ENCODE measurements around the gene PRR5. TPM values are rescaled to one million over a fixed set of nuclear protein-coding genes. Genes with fewer than 3 reads are reported as not detected.

PRR5 gene
- total RNA-seq, 1 experiment from 2014 or later: 26.9 TPM

DNA sequence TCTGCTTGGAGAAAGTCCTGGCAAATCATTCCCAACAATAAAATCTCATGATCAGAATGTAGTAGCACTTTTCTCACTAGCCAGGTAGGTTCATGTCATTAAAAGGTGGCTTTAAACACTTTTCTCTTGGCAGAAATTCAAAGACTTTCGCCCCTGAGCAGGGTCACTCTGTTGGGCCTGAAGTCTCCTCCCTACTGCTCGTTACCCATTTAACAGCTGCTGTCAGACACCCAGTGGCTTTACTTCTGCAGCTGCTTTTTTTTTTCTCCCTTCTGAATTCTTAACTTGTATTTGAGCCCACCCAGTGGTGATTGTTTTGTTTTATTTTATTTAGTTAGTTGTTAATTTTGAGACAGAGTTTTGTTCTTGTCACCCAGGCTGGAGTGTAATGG lies 75.4 kb downstream of the PRR5 start:
- Histone ChIP-seq H3K9me3 (ENCODE audit: control insufficient read depth in 1 of 2, insufficient read depth in 1 of 2, low read depth in 1 of 2, low read length in 2 of 2) (no peaks in the 10 kb centered on the region), H3K9ac (ENCODE audit: low read length) (no peak overlapping the region), H3K27ac (ENCODE audit: low read depth, low read length) (no peak overlapping the region), H3K79me2 (ENCODE audit: insufficient read depth, low read length) (peaks cover 88% of the 10 kb centered on the region), H3K4me3 (replicated peaks in 1 of 2; ENCODE audit: low read depth in 1 of 2, low read length in 2 of 2) (no peak overlapping the region), H3K27me3 (ENCODE audit: insufficient read depth, low read length) (no peaks in the 10 kb centered on the region), H3K9me2 (ENCODE audit: insufficient read depth) (no peaks in the 10 kb centered on the region), H3K4me2 (ENCODE audit: low read length) (no peak overlapping the region), H3K4me1 (ENCODE audit: control insufficient read depth in 1 of 2, insufficient read depth in 2 of 2, low read length in 2 of 2) (no peaks in the 10 kb centered on the region; a peak in 1 of 4 replicates), H2AFZ (ENCODE audit: low read depth, low read length, poor library complexity, severe bottlenecking) (no peak overlapping the region), H4K20me1 (ENCODE audit: insufficient read depth) (no peaks in the 10 kb centered on the region; the same call in 1 of the 2 replicates), H3K36me3 (ENCODE audit: control insufficient read depth in 1 of 2, insufficient read depth in 2 of 2, low read length in 2 of 2) (no peaks in the 10 kb centered on the region)
- ChIA-PET CTCF (no interaction called here), POLR2A (no interaction called here), RAD21 (ENCODE audit: low non-redundant PET in 1 of 2, low total read pairs in 2 of 2, uncharacterized antibody in 2 of 2, unreplicated experiment in 2 of 2) (no interaction called here)
- TF ChIP-seq POLR2A (IDR thresholded peaks at IDR 0.05; ENCODE audit: borderline replicate concordance, extremely low read depth, insufficient read depth, insufficient read length) (no peak), SP1 (IDR thresholded peaks at IDR 0.05; ENCODE audit: low read depth) (no peak), CEBPB (IDR thresholded peaks at IDR 0.05; ENCODE audit: low read depth) (no peak), TCF7L2 (IDR thresholded peaks at IDR 0.05; ENCODE audit: borderline replicate concordance, extremely low read depth, insufficient read depth, insufficient read length) (no peak)
- ATAC-seq: no peak
- no peak for DNase-seq (ENCODE audit: low read depth, low spot score)
- no TSS peak for BruUV-seq (replicated peaks)
- intact Hi-C loops (cut with micrococcal nuclease): no loop called here

DNA sequence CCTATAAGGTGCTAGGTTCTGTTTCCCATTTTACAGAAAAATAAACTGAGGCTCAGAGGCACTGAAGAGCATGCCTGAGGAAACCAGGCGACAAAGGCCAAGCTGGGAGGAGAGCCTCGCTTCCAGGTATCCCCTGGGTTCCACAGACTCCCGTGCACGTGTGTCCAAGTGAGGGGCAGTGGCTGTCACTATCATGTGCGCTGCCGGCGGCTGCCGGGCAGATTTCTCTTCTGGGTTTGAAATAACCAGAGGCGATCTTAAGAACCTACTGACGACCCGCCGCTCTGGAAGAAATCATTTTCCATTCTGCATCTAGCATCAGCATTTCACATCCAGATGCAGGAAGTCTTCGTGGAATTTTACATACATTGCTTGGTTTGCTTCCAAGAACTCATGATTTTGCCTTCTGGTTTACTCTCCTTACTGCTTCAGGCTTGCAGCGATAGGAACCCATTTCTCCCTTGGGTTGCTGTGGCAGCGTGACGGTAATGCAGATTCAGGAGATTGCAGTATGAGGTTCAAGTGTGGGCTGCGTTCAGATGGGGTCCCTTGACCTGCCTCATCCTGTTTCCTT lies 79.0 kb downstream of the PRR5 start:
- Histone ChIP-seq H3K9me2 (ENCODE audit: insufficient read depth) (no peaks in the 10 kb centered on the region), H2AFZ (ENCODE audit: low read depth, low read length, poor library complexity, severe bottlenecking) (no peak overlapping the region), H3K36me3 (ENCODE audit: control insufficient read depth in 1 of 2, insufficient read depth in 2 of 2, low read length in 2 of 2) (no peaks in the 10 kb centered on the region; a peak in 1 of 4 replicates), H3K9ac (ENCODE audit: low read length) (no peak overlapping the region), H3K9me3 (ENCODE audit: control insufficient read depth in 1 of 2, insufficient read depth in 1 of 2, low read depth in 1 of 2, low read length in 2 of 2) (no peaks in the 10 kb centered on the region), H3K27me3 (ENCODE audit: insufficient read depth, low read length) (no peaks in the 10 kb centered on the region), H3K4me2 (ENCODE audit: low read length) (no peak overlapping the region), H3K27ac (ENCODE audit: low read depth, low read length) (no peak overlapping the region), H3K4me3 (replicated peaks in 1 of 2; ENCODE audit: low read depth in 1 of 2, low read length in 2 of 2) (no peak overlapping the region), H3K4me1 (ENCODE audit: control insufficient read depth in 1 of 2, insufficient read depth in 2 of 2, low read length in 2 of 2) (peaks cover 3 to 9% of the 10 kb centered on the region in 2 experiments; a peak in 1 of 4 replicates), H3K79me2 (ENCODE audit: insufficient read depth, low read length) (peaks cover 91% of the 10 kb centered on the region), H4K20me1 (ENCODE audit: insufficient read depth) (no peaks in the 10 kb centered on the region)
- no peak for DNase-seq (ENCODE audit: low read depth, low spot score)
- no peak for ATAC-seq
- intact Hi-C loops (cut with micrococcal nuclease): no loop called here
- BruUV-seq (replicated peaks): no TSS peak
- TF ChIP-seq POLR2A (IDR thresholded peaks at IDR 0.05; ENCODE audit: borderline replicate concordance, extremely low read depth, insufficient read depth, insufficient read length) (no peak), ZFX (IDR thresholded peaks at IDR 0.05) (no peak), FOSL1 (IDR thresholded peaks at IDR 0.05; ENCODE audit: low read depth) (no peak), EGR1 (IDR thresholded peaks at IDR 0.05; ENCODE audit: low read depth) (no peak), EZH2phosphoT487 (IDR thresholded peaks at IDR 0.05; ENCODE audit: borderline replicate concordance) (no peak)
- TF ChIP-seq, protein P1, sequence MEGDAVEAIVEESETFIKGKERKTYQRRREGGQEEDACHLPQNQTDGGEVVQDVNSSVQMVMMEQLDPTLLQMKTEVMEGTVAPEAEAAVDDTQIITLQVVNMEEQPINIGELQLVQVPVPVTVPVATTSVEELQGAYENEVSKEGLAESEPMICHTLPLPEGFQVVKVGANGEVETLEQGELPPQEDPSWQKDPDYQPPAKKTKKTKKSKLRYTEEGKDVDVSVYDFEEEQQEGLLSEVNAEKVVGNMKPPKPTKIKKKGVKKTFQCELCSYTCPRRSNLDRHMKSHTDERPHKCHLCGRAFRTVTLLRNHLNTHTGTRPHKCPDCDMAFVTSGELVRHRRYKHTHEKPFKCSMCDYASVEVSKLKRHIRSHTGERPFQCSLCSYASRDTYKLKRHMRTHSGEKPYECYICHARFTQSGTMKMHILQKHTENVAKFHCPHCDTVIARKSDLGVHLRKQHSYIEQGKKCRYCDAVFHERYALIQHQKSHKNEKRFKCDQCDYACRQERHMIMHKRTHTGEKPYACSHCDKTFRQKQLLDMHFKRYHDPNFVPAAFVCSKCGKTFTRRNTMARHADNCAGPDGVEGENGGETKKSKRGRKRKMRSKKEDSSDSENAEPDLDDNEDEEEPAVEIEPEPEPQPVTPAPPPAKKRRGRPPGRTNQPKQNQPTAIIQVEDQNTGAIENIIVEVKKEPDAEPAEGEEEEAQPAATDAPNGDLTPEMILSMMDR (IDR thresholded peaks at IDR 0.05 in 2 of 3, conservative IDR thresholded peaks at IDR 0.05 in 1 of 3; ENCODE audit: borderline replicate concordance in 1 of 3, insufficient read depth in 1 of 3, low read depth in 2 of 3, low read length in 2 of 3): no peak
- TF ChIP-seq, protein P2, sequence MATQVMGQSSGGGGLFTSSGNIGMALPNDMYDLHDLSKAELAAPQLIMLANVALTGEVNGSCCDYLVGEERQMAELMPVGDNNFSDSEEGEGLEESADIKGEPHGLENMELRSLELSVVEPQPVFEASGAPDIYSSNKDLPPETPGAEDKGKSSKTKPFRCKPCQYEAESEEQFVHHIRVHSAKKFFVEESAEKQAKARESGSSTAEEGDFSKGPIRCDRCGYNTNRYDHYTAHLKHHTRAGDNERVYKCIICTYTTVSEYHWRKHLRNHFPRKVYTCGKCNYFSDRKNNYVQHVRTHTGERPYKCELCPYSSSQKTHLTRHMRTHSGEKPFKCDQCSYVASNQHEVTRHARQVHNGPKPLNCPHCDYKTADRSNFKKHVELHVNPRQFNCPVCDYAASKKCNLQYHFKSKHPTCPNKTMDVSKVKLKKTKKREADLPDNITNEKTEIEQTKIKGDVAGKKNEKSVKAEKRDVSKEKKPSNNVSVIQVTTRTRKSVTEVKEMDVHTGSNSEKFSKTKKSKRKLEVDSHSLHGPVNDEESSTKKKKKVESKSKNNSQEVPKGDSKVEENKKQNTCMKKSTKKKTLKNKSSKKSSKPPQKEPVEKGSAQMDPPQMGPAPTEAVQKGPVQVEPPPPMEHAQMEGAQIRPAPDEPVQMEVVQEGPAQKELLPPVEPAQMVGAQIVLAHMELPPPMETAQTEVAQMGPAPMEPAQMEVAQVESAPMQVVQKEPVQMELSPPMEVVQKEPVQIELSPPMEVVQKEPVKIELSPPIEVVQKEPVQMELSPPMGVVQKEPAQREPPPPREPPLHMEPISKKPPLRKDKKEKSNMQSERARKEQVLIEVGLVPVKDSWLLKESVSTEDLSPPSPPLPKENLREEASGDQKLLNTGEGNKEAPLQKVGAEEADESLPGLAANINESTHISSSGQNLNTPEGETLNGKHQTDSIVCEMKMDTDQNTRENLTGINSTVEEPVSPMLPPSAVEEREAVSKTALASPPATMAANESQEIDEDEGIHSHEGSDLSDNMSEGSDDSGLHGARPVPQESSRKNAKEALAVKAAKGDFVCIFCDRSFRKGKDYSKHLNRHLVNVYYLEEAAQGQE (IDR thresholded peaks at IDR 0.05; ENCODE audit: low read depth): no peak
- ChIA-PET CTCF (no interaction called here), RAD21 (ENCODE audit: low non-redundant PET in 1 of 2, low total read pairs in 2 of 2, uncharacterized antibody in 2 of 2, unreplicated experiment in 2 of 2) (no interaction called here), POLR2A (no interaction called here)
